Measurements from ENCODE around the gene LRP2. TPM values are rescaled to one million over a fixed set of nuclear protein-coding genes. Genes with fewer than 3 reads are reported as not detected.

The LRP2 gene
- total RNA-seq, 1 experiment from 2014 or later, result 0.59 TPM

DNA sequence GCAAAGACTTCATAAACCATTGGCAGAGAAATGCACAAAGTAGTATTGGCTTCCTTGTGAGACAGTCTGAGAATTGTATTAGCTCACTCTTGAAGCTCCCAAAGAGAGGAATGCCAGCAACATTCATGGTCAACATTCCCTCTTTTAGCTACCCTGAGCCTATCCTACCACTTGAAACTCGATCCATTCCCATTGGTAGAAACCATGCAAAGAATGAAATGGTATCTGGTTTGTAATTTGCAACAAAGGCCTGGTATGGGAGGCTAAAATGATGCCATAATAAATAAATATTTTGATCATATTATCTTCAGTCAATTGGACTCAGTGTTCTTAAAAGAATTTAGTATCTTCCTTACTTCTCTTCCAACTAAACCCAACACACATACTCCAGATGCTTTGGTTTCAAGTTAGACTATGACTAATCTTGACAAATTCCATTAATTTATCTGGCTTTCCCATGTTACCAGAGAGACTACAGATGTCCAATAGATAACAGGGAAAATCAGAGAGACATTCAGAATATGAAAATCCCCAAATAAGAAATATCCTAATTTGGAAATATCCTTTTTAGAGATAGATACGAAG is 190.1 kb downstream of the LRP2 start:
- DNase-seq (ENCODE audit: low spot score) (no peak), ATAC-seq (no peak; the same call in 1 of the 2 replicates)
- CTCF ChIA-PET, result no interaction called here
- no peak overlapping the region for H3K27ac Mint-ChIP-seq
- H3K36me3 Mint-ChIP-seq, result no peaks in the 10 kb centered on the region
- TF ChIP-seq FOXK1 (CRISPR knock-in tag; IDR thresholded peaks at IDR 0.05) (no peak), NR3C1 (CRISPR knock-in tag; conservative IDR thresholded peaks at IDR 0.05; ENCODE audit: low read depth) (no peak), CREB1 (CRISPR knock-in tag; IDR thresholded peaks at IDR 0.05) (no peak), ZNF121 (CRISPR knock-in tag; IDR thresholded peaks at IDR 0.05) (no peak), ETV6 (CRISPR knock-in tag; IDR thresholded peaks at IDR 0.05) (no peak), ZNF232 (CRISPR knock-in tag; IDR thresholded peaks at IDR 0.05) (no peak), NR1H2 (CRISPR knock-in tag; IDR thresholded peaks at IDR 0.05) (no peak)
- no peaks in the 10 kb centered on the region for H3K27me3 Mint-ChIP-seq (ENCODE audit: low read depth)
- H3K4me3 Mint-ChIP-seq, result no peak overlapping the region
- POLR2A ChIA-PET, result no interaction called here
- peaks cover 6% of the 10 kb centered on the region; the same call in 1 of the 2 replicates for H3K4me1 Mint-ChIP-seq
- 0 out of 2 replicates have a peak, but pooled peaks cover 4% of the 10 kb centered on the region for H3K9me3 Mint-ChIP-seq

DNA sequence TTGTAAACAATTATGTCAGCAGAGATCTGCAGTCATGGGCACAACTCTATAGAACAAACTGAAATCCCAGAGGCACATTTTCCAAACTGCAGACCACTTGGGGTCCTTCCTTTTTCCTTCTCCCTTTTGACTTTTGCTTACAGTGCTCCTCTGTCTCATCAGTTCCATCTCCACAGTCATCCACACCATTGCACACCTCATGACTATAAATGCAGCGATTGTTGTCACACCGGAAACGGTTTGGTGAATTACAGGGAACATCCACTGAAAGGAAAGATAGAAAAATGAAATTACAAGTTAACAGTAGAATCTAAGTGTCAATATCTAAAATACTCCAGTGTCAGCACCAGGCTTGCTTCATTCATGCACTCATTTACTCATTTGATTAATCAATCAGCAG is 196.5 kb downstream of the LRP2 start:
- H3K9me3 Mint-ChIP-seq, result 0 out of 2 replicates have a peak, but pooled peaks cover 4% of the 10 kb centered on the region

DNA sequence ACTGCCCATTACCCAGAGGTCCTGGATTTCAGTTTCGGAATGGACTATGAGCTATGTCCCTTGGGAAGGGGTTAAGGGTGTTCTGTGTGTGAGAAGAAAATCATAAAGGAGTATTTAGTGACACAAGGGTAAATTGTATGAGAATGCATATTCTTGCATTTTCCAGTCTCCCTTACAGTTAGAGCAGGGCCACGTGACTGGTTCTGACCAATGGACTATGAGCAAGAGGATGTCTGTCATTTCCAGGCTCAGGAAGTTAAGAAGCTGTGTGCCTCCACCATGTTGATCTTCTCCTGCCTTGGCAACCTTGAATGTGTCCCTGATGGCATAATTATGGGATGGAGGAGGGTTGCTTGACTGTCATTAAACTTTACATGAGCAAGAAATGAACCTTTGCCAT is 198.0 kb downstream of the LRP2 start:
- Mint-ChIP-seq H3K27ac (no peak overlapping the region), H3K36me3 (no peaks in the 10 kb centered on the region), H3K4me3 (no peak overlapping the region), H3K27me3 (ENCODE audit: low read depth) (no peaks in the 10 kb centered on the region), H3K4me1 (no peaks in the 10 kb centered on the region), H3K9me3 (0 out of 2 replicates have a peak, but pooled peaks cover 4% of the 10 kb centered on the region)
- POLR2A ChIA-PET, result no interaction called here
- ATAC-seq (no peak), DNase-seq (ENCODE audit: low spot score) (no peak)
- CTCF ChIA-PET, result interaction anchor here (0.9 kb wide), 1 partner anchor 22 kb away, joined by 3 read pairs; no protein-coding TSS in a partner anchor
- TF ChIP-seq, protein P1, sequence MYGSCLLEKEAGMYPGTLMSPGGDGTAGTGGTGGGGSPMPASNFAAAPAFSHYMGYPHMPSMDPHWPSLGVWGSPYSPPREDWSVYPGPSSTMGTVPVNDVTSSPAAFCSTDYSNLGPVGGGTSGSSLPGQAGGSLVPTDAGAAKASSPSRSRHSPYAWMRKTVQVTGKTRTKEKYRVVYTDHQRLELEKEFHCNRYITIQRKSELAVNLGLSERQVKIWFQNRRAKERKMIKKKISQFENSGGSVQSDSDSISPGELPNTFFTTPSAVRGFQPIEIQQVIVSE (CRISPR knock-in tag; IDR thresholded peaks at IDR 0.05; ENCODE audit: borderline replicate concordance), result no peak
- TF ChIP-seq, protein P2, sequence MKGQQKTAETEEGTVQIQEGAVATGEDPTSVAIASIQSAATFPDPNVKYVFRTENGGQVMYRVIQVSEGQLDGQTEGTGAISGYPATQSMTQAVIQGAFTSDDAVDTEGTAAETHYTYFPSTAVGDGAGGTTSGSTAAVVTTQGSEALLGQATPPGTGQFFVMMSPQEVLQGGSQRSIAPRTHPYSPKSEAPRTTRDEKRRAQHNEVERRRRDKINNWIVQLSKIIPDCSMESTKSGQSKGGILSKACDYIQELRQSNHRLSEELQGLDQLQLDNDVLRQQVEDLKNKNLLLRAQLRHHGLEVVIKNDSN (CRISPR knock-in tag; IDR thresholded peaks at IDR 0.05), result peak; percentile 33; the same call in 1 of the 2 replicates

More for the DNA sequence above, 196.5 kb downstream of the LRP2 start:
- Mint-ChIP-seq H3K4me3 (no peak overlapping the region), H3K36me3 (no peaks in the 10 kb centered on the region), H3K27me3 (ENCODE audit: low read depth) (no peaks in the 10 kb centered on the region), H3K4me1 (no peaks in the 10 kb centered on the region), H3K27ac (no peak overlapping the region)
- TF ChIP-seq NR1H2 (CRISPR knock-in tag; IDR thresholded peaks at IDR 0.05), result no peak
- TF ChIP-seq, protein P2 (CRISPR knock-in tag; IDR thresholded peaks at IDR 0.05), result no peak
- TF ChIP-seq ZNF416 (CRISPR knock-in tag; IDR thresholded peaks at IDR 0.05), result no peak
- TF ChIP-seq ZNF219 (CRISPR knock-in tag; IDR thresholded peaks at IDR 0.05; ENCODE audit: borderline replicate concordance), result no peak
- TF ChIP-seq, protein P3, sequence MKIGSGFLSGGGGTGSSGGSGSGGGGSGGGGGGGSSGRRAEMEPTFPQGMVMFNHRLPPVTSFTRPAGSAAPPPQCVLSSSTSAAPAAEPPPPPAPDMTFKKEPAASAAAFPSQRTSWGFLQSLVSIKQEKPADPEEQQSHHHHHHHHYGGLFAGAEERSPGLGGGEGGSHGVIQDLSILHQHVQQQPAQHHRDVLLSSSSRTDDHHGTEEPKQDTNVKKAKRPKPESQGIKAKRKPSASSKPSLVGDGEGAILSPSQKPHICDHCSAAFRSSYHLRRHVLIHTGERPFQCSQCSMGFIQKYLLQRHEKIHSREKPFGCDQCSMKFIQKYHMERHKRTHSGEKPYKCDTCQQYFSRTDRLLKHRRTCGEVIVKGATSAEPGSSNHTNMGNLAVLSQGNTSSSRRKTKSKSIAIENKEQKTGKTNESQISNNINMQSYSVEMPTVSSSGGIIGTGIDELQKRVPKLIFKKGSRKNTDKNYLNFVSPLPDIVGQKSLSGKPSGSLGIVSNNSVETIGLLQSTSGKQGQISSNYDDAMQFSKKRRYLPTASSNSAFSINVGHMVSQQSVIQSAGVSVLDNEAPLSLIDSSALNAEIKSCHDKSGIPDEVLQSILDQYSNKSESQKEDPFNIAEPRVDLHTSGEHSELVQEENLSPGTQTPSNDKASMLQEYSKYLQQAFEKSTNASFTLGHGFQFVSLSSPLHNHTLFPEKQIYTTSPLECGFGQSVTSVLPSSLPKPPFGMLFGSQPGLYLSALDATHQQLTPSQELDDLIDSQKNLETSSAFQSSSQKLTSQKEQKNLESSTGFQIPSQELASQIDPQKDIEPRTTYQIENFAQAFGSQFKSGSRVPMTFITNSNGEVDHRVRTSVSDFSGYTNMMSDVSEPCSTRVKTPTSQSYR (CRISPR knock-in tag; IDR thresholded peaks at IDR 0.05), result no peak
- no peak for TF ChIP-seq ZNF138 (CRISPR knock-in tag; conservative IDR thresholded peaks at IDR 0.05)
- TF ChIP-seq, protein P4, sequence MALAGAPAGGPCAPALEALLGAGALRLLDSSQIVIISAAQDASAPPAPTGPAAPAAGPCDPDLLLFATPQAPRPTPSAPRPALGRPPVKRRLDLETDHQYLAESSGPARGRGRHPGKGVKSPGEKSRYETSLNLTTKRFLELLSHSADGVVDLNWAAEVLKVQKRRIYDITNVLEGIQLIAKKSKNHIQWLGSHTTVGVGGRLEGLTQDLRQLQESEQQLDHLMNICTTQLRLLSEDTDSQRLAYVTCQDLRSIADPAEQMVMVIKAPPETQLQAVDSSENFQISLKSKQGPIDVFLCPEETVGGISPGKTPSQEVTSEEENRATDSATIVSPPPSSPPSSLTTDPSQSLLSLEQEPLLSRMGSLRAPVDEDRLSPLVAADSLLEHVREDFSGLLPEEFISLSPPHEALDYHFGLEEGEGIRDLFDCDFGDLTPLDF (CRISPR knock-in tag; IDR thresholded peaks at IDR 0.05), result no peak
- TF ChIP-seq TCF7 (CRISPR knock-in tag; IDR thresholded peaks at IDR 0.05; ENCODE audit: low read depth), result no peak
- DNase-seq (ENCODE audit: low spot score) (no peak), ATAC-seq (no peak)
- CTCF ChIA-PET, result no interaction called here
- POLR2A ChIA-PET, result no interaction called here

Data from WTC11 (cell line).